Upper lobe of left lung (tissue), 6 donors: Measurements from ENCODE around the gene SCAMP5. TPM values are rescaled to one million over a fixed set of nuclear protein-coding genes. Genes with fewer than 3 reads are reported as not detected.

Experiments used
- ATAC-seq, 2 donors: fragments of 200-7000 bp; cut with Tn5 transposase; one replicate each; pipeline ENCODE4 v1.9.1; 2022; ENCODE audit warnings: mild to moderate bottlenecking in 2 of 2, moderate library complexity in 2 of 2; ENCODE audit not compliant: low FRiP score in 2 of 2
- DNase-seq, 2 donors: peaks; one replicate each; pipeline ENCODE4 v3.0.0-alpha.2; 2019 to 2020
- H3K27ac ChIP-seq, 4 donors: fragments of 200-600 bp; sonication (generic); one replicate each; pipeline ENCODE4 v1.5.1; 2016 to 2019
- H3K27me3 ChIP-seq, 4 donors: fragments of 200-600 bp; sonication (generic); one replicate each; pipeline ENCODE4 v1.5.1; 2017 to 2019
- H3K36me3 ChIP-seq, 4 donors: fragments of 200-600 bp; sonication (generic); one replicate each; pipeline ENCODE4 v1.5.1; 2016 to 2019
- H3K4me1 ChIP-seq, 4 donors: fragments of 200-600 bp; sonication (generic); one replicate each; pipeline ENCODE4 v1.5.1; 2018 to 2019
- H3K4me3 ChIP-seq, 4 donors: fragments of 200-600 bp; sonication (generic); one replicate each; pipeline ENCODE4 v1.5.1; 2017 to 2019; ENCODE audit warnings: mild to moderate bottlenecking in 2 of 4, moderate library complexity in 1 of 4
- H3K9me3 ChIP-seq, 4 donors: fragments of 200-600 bp; sonication (generic); one replicate each; pipeline ENCODE4 v1.5.1; 2018 to 2019
- CTCF ChIP-seq, 6 experiments: fragments of 450-650 bp in 4 of 6; fragments of 200-600 bp in 2 of 6; sonication (generic) in 2 of 6; IDR thresholded peaks; one replicate each; pipeline ENCODE4 v1.5.1; 2016 to 2019; ENCODE audit warnings: antibody characterized with exemption in 6 of 6
- EP300 ChIP-seq, 4 donors: sonication (generic); formaldehyde crosslinking; IDR thresholded peaks; one replicate each; pipeline ENCODE4 v1.5.1; 2017; ENCODE audit warnings: antibody characterized with exemption in 4 of 4, control low read depth in 2 of 4
- POLR2A ChIP-seq, 4 donors: fragments of 450-650 bp; IDR thresholded peaks; one replicate each; pipeline ENCODE4 v1.5.1; 2016 to 2017; ENCODE audit warnings: antibody characterized with exemption in 4 of 4, mild to moderate bottlenecking in 2 of 4
- POLR2AphosphoS5 ChIP-seq, 2 donors: sonication (generic); formaldehyde crosslinking; IDR thresholded peaks; one replicate each; pipeline ENCODE4 v1.5.1; 2017; ENCODE audit warnings: antibody characterized with exemption in 2 of 2
- WGBS, 2 donors: methylation state at CpG; one replicate each; pipeline ENCODE4 v1.1.5; 2017 to 2018; 5-methylcytosine and 5-hydroxymethylcytosine counted together
- total RNA-seq, 6 donors: library from RNA; depleted of rRNA in 4 of 6; stranded (reverse); fragments of >200 nt in 4 of 6; gene quantifications; one replicate each; pipeline versions ENCODE4 v1.1.0 to v1.2.1, GENCODE V29; 2016 to 2021
- donor health status: DM: no; HTN: no; CAD: no; lungs with moderate emphysema.
- donor health status: DM: no; HTN: yes; CAD: no; lungs with severe emphysema.

The SCAMP5 gene
- total RNA-seq, 6 donors from 2014 or later: 1.0 to 12.3 (median 3.0) TPM

GRCh38 chr15:74960995-74961588 lies 34.3 kb upstream of the SCAMP5 start:
- TF ChIP-seq CTCF (IDR thresholded peaks at IDR 0.05) (no peak), POLR2AphosphoS5 (IDR thresholded peaks at IDR 0.05) (no peak), POLR2A (IDR thresholded peaks at IDR 0.05) (no peak), EP300 (IDR thresholded peaks at IDR 0.05) (no peak)
- ATAC-seq (no peak), DNase-seq (no peak)
- peaks cover 34 to 50% (median 35%) of the 10 kb centered on the region in 4 donors for H3K4me1 ChIP-seq
- no peaks in the 10 kb centered on the region for H3K36me3 ChIP-seq
- H3K27ac ChIP-seq: peak overlapping the region in 1 of 4 donors; percentile 50
- H3K27me3 ChIP-seq: peaks cover 0 to 6% (median 3%) of the 10 kb centered on the region in 4 donors
- 56 to 60% methylated on average over 3 of the region's 3 CpGs for WGBS, 2 donors
- no peak overlapping the region for H3K4me3 ChIP-seq
- H3K9me3 ChIP-seq: no peaks in the 10 kb centered on the region

- DNase-seq (no peak), ATAC-seq (no peak)
- WGBS, 2 donors: 39 to 44% methylated on average over 5 of the region's 5 CpGs
- TF ChIP-seq POLR2A (IDR thresholded peaks at IDR 0.05) (no peak), EP300 (IDR thresholded peaks at IDR 0.05) (no peak), POLR2AphosphoS5 (IDR thresholded peaks at IDR 0.05) (no peak), CTCF (IDR thresholded peaks at IDR 0.05) (no peak)
- Histone ChIP-seq H3K27ac (peak overlapping the region in 1 of 4 donors; percentile 50), H3K27me3 (peaks cover 0 to 6% (median 3%) of the 10 kb centered on the region in 4 donors), H3K36me3 (no peaks in the 10 kb centered on the region), H3K4me3 (no peak overlapping the region), H3K9me3 (no peaks in the 10 kb centered on the region), H3K4me1 (peaks cover 29 to 47% (median 34%) of the 10 kb centered on the region in 4 donors)
Observed at GRCh38 chr15:74961616-74962015, 33.7 kb upstream of the SCAMP5 start.

GRCh38 chr15:74962219-74962618 lies 33.1 kb upstream of the SCAMP5 start:
- no peak for ATAC-seq
- H3K27ac ChIP-seq: no peak overlapping the region
- WGBS, 2 donors: 86 to 88% methylated on average over 8 of the region's 8 CpGs

GRCh38 chr15:74962671-74963070 lies 32.7 kb upstream of the SCAMP5 start:
- no peak overlapping the region for H3K4me3 ChIP-seq
- TF ChIP-seq POLR2A (IDR thresholded peaks at IDR 0.05) (no peak), CTCF (IDR thresholded peaks at IDR 0.05) (no peak), POLR2AphosphoS5 (IDR thresholded peaks at IDR 0.05) (no peak), EP300 (IDR thresholded peaks at IDR 0.05) (no peak)
- no peak for ATAC-seq

More at GRCh38 chr15:74962219-74962618, 33.1 kb upstream of the SCAMP5 start:
- Histone ChIP-seq H3K9me3 (no peaks in the 10 kb centered on the region), H3K36me3 (no peaks in the 10 kb centered on the region), H3K4me3 (no peak overlapping the region), H3K27me3 (peaks cover 0 to 6% (median 3%) of the 10 kb centered on the region in 4 donors), H3K4me1 (peaks cover 23 to 41% (median 31%) of the 10 kb centered on the region in 4 donors)
- no peak for TF ChIP-seq EP300 (IDR thresholded peaks at IDR 0.05)
- no peak for DNase-seq

GRCh38 chr15:74963213-74963612 lies 32.1 kb upstream of the SCAMP5 start:
- 90 to 92% methylated on average over 4 of the region's 4 CpGs for WGBS, 2 donors
- Histone ChIP-seq H3K4me3 (no peak overlapping the region), H3K4me1 (peaks cover 13 to 31% (median 21%) of the 10 kb centered on the region in 4 donors), H3K27me3 (peaks cover 0 to 6% (median 2%) of the 10 kb centered on the region in 4 donors), H3K36me3 (no peaks in the 10 kb centered on the region), H3K9me3 (no peaks in the 10 kb centered on the region), H3K27ac (no peak overlapping the region)
- DNase-seq: no peak
- TF ChIP-seq CTCF (IDR thresholded peaks at IDR 0.05) (no peak), POLR2AphosphoS5 (IDR thresholded peaks at IDR 0.05) (no peak), EP300 (IDR thresholded peaks at IDR 0.05) (no peak), POLR2A (IDR thresholded peaks at IDR 0.05) (no peak)
- ATAC-seq: no peak

More at GRCh38 chr15:74962671-74963070, 32.7 kb upstream of the SCAMP5 start:
- no peak overlapping the region for H3K27ac ChIP-seq
- peaks cover 0 to 6% (median 3%) of the 10 kb centered on the region in 4 donors for H3K27me3 ChIP-seq
- peaks cover 18 to 36% (median 27%) of the 10 kb centered on the region in 4 donors for H3K4me1 ChIP-seq
- no peak for DNase-seq
- H3K36me3 ChIP-seq: no peaks in the 10 kb centered on the region
- H3K9me3 ChIP-seq: no peaks in the 10 kb centered on the region
- 0 to 59% methylated on average over 1 to 2 of the region's 2 CpGs for WGBS, 2 donors
